Measurements from ENCODE around the gene ADH7.

The ADH7 gene

DNA sequence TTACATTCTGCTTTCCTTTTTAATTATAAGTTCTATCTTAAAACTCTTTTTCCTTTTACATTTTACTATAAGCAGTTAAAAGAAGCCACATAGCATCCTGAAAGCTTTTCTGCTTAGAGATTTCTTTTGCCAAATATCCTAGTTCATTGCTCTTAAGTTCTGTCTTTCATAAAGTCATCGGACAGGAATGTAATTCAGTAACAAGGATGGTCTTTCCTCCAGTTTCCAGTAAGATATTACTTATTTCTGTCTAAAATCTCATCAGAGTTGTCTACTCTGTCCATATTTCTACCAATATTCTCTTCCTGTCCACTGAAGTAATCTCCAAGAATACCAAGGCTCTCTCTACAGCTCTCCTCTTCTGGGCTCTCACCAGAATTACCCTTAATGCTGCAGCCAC lies 45.1 kb downstream of the ADH7 start:
- no peak for TF ChIP-seq EZH2 (IDR thresholded peaks at IDR 0.05; ENCODE audit: borderline replicate concordance, low read length)
- TF ChIP-seq, protein P1, sequence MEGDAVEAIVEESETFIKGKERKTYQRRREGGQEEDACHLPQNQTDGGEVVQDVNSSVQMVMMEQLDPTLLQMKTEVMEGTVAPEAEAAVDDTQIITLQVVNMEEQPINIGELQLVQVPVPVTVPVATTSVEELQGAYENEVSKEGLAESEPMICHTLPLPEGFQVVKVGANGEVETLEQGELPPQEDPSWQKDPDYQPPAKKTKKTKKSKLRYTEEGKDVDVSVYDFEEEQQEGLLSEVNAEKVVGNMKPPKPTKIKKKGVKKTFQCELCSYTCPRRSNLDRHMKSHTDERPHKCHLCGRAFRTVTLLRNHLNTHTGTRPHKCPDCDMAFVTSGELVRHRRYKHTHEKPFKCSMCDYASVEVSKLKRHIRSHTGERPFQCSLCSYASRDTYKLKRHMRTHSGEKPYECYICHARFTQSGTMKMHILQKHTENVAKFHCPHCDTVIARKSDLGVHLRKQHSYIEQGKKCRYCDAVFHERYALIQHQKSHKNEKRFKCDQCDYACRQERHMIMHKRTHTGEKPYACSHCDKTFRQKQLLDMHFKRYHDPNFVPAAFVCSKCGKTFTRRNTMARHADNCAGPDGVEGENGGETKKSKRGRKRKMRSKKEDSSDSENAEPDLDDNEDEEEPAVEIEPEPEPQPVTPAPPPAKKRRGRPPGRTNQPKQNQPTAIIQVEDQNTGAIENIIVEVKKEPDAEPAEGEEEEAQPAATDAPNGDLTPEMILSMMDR (IDR thresholded peaks at IDR 0.05; ENCODE audit: low read length): no peak
- H3K4me1 ChIP-seq (ENCODE audit: insufficient read depth, low read length, severe bottlenecking): no peaks in the 10 kb centered on the region
- H3F3A ChIP-seq (ENCODE audit: insufficient read depth, low read length): no peaks in the 10 kb centered on the region
- H3K9ac ChIP-seq (ENCODE audit: low read length): no peak overlapping the region
- H3K9me2 ChIP-seq (ENCODE audit: low read depth, low read length): no peaks in the 10 kb centered on the region
- no peaks in the 10 kb centered on the region for H3K79me2 ChIP-seq (ENCODE audit: insufficient read depth, low read length)
- no peak overlapping the region for H2AFZ ChIP-seq (ENCODE audit: low read length)
- H3K27ac ChIP-seq (ENCODE audit: low read depth, low read length, poor library complexity, severe bottlenecking): no peak overlapping the region
- no peak overlapping the region for H3K4me3 ChIP-seq (ENCODE audit: low read depth, low read length, poor library complexity, severe bottlenecking)
- no peaks in the 10 kb centered on the region for H3K36me3 ChIP-seq (ENCODE audit: insufficient read depth, low read length)
- no peaks in the 10 kb centered on the region for H3K9me3 ChIP-seq (ENCODE audit: low read length)
- H3K27me3 ChIP-seq (ENCODE audit: insufficient read depth, low read length): no peaks in the 10 kb centered on the region
- no peaks in the 10 kb centered on the region for H4K20me1 ChIP-seq (ENCODE audit: insufficient read depth, low read length)
- no peak overlapping the region for H3K4me2 ChIP-seq (ENCODE audit: low read length)

DNA sequence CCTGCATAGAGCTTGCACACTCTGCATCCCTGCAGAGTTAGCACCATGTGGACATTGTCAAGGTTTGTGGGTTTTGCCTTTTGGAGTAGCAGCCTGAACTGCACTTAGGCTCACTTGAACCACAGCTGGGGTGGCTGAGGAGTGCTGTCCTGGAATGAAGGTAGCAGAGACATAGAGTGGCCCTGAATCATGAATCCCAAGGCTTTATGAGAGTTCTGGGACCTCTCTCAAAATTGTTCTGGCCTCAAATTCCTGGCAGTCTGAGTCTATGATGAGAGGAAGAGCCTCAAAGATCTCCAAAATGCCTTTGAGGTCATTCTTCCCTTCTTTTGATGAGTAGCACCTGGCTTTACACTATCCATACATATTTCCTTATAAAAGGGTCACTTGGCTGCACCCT lies 45.5 kb downstream of the ADH7 start:
- Histone ChIP-seq H3K27ac (ENCODE audit: low read depth, low read length, poor library complexity, severe bottlenecking) (no peak overlapping the region), H3K27me3 (ENCODE audit: insufficient read depth, low read length) (no peaks in the 10 kb centered on the region), H3K9me3 (ENCODE audit: low read length) (no peaks in the 10 kb centered on the region), H3K4me1 (ENCODE audit: insufficient read depth, low read length, severe bottlenecking) (no peaks in the 10 kb centered on the region), H3K4me2 (ENCODE audit: low read length) (no peak overlapping the region), H3K79me2 (ENCODE audit: insufficient read depth, low read length) (no peaks in the 10 kb centered on the region), H2AFZ (ENCODE audit: low read length) (no peak overlapping the region), H3F3A (ENCODE audit: insufficient read depth, low read length) (no peaks in the 10 kb centered on the region), H3K9ac (ENCODE audit: low read length) (no peak overlapping the region), H4K20me1 (ENCODE audit: insufficient read depth, low read length) (no peaks in the 10 kb centered on the region), H3K9me2 (ENCODE audit: low read depth, low read length) (no peaks in the 10 kb centered on the region), H3K4me3 (ENCODE audit: low read depth, low read length, poor library complexity, severe bottlenecking) (no peak overlapping the region), H3K36me3 (ENCODE audit: insufficient read depth, low read length) (no peaks in the 10 kb centered on the region)
- no peak for TF ChIP-seq EZH2 (IDR thresholded peaks at IDR 0.05; ENCODE audit: borderline replicate concordance, low read length)
- TF ChIP-seq, protein P1 (IDR thresholded peaks at IDR 0.05; ENCODE audit: low read length): no peak

DNA sequence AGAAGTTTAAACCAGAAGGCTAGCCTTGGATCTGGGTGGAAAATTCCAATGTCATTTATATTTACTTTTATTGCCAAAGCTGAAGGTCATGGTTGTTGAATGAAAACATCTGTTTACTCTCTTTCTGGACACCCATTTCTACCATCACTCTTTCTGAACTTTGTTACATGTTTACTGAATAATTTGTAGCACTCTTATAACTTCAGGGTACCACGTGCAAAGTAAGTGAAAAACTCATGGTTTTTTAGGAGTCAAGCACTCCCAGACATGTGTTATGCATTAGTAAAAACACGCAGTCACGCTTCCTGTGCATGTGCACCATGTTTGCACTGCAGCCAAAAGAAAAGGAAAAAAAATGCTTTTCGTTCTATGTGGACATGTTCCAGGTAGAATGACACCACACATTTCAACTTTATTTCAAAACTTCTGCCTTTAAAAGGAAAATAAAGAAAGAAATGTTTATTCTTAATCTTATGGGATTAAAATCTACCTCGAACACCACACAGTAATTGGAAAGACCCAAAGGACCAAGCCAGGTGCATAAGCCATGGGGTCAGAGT lies 51.2 kb downstream of the ADH7 start:
- Histone ChIP-seq H2AFZ (ENCODE audit: low read length) (no peak overlapping the region), H3K9me2 (ENCODE audit: low read depth, low read length) (no peaks in the 10 kb centered on the region), H3K4me2 (ENCODE audit: low read length) (no peak overlapping the region), H3K79me2 (ENCODE audit: insufficient read depth, low read length) (no peaks in the 10 kb centered on the region), H3K27me3 (ENCODE audit: insufficient read depth, low read length) (no peaks in the 10 kb centered on the region), H3K4me1 (ENCODE audit: insufficient read depth, low read length, severe bottlenecking) (no peaks in the 10 kb centered on the region), H3F3A (ENCODE audit: insufficient read depth, low read length) (no peaks in the 10 kb centered on the region), H3K36me3 (ENCODE audit: insufficient read depth, low read length) (no peaks in the 10 kb centered on the region), H3K4me3 (ENCODE audit: low read depth, low read length, poor library complexity, severe bottlenecking) (no peak overlapping the region), H3K9me3 (ENCODE audit: low read length) (no peaks in the 10 kb centered on the region), H4K20me1 (ENCODE audit: insufficient read depth, low read length) (no peaks in the 10 kb centered on the region), H3K27ac (ENCODE audit: low read depth, low read length, poor library complexity, severe bottlenecking) (no peak overlapping the region), H3K9ac (ENCODE audit: low read length) (no peak overlapping the region)
- no peak for TF ChIP-seq EZH2 (IDR thresholded peaks at IDR 0.05; ENCODE audit: borderline replicate concordance, low read length)
- TF ChIP-seq, protein P1 (IDR thresholded peaks at IDR 0.05; ENCODE audit: low read length): no peak
